Naive B cell (primary cell): ENCODE results near the gene FHIT. TPM values are rescaled to one million over a fixed set of nuclear protein-coding genes. Genes with fewer than 3 reads are reported as not detected.
A peak's percentile ranks its signal among the peaks of the same experiment; 100 is the strongest.
"Not testable (repeated sequence)": the region's sequence is repeated elsewhere in the genome, so short reads cannot be mapped to it uniquely, and the experiment has no call there.

Source experiments
- ATAC-seq, 2 donors: fragments of 150-1000 bp; cut with Tn5 transposase; 2 replicates each; pipeline ENCODE4 v1.10.0; 2021; ENCODE audit warnings: low read depth in 2 of 2, mild to moderate bottlenecking in 2 of 2, moderate library complexity in 2 of 2
- DNase-seq: peaks from one replicate; pipeline ENCODE4 v3.0.0; 2022
- H3K27ac Mint-ChIP-seq, 6 donors: one replicate each; pipeline ENCODE4 v1.8.0; 2020 to 2022; ENCODE audit warnings: mild to moderate bottlenecking in 6 of 6, mixed read lengths in 6 of 6, moderate library complexity in 5 of 6, inconsistent platforms in 2 of 6
- H3K27me3 Mint-ChIP-seq, 3 donors: one replicate each; pipeline ENCODE4 v1.8.0; 2021 to 2022; ENCODE audit warnings: mixed read lengths in 3 of 3, mild to moderate bottlenecking in 1 of 3
- H3K36me3 Mint-ChIP-seq, 2 donors: one replicate each; pipeline ENCODE4 v1.8.0; 2020 to 2022; ENCODE audit warnings: mixed read lengths in 2 of 2, inconsistent platforms in 1 of 2, mild to moderate bottlenecking in 1 of 2
- H3K4me1 Mint-ChIP-seq, 3 donors: one replicate each; pipeline ENCODE4 v1.8.0; 2020 to 2022; ENCODE audit warnings: mixed read lengths in 3 of 3, inconsistent platforms in 1 of 3, mild to moderate bottlenecking in 1 of 3, moderate library complexity in 1 of 3
- H3K4me3 Mint-ChIP-seq, 8 donors: one replicate each; pipeline ENCODE4 v1.8.0; 2020 to 2022; ENCODE audit warnings: mild to moderate bottlenecking in 8 of 8, mixed read lengths in 8 of 8, moderate library complexity in 8 of 8, inconsistent platforms in 2 of 8
- H3K9me3 Mint-ChIP-seq, 7 donors: one replicate each; pipeline ENCODE4 v1.8.0; 2020 to 2022; ENCODE audit warnings: mixed read lengths in 7 of 7, mild to moderate bottlenecking in 5 of 7, inconsistent platforms in 2 of 7, moderate library complexity in 1 of 7
- polyA plus RNA-seq, 6 donors: library from polyadenylated mRNA; unstranded; fragments of 300-500 nt; fragmentation: Illumina TruSeq; gene quantifications; one replicate each; pipeline ENCODE4 v1.2.3, GENCODE V29; 2021; ENCODE audit warnings: low read depth in 6 of 6

FHIT gene
- polyA plus RNA-seq, 6 donors from 2014 or later, result 3.2 to 12.6 (median 7.1) TPM

GRCh38 chr3:60707452-60708020, 543.7 kb downstream of the FHIT start:
- no peak for ATAC-seq
- peaks cover 4 to 14% (median 9%) of the 10 kb centered on the region in 7 donors for H3K9me3 Mint-ChIP-seq
- H3K4me1 Mint-ChIP-seq, result no peaks in the 10 kb centered on the region
- DNase-seq, result no peak
- H3K27me3 Mint-ChIP-seq, result no peaks in the 10 kb centered on the region
- H3K4me3 Mint-ChIP-seq, result no peak overlapping the region
- no peak overlapping the region for H3K27ac Mint-ChIP-seq
- peaks cover 0 to 8% of the 10 kb centered on the region in 2 donors for H3K36me3 Mint-ChIP-seq

- H3K9me3 Mint-ChIP-seq, result no peaks in the 10 kb centered on the region
- no peak for ATAC-seq
- no peaks in the 10 kb centered on the region for H3K4me1 Mint-ChIP-seq
- no peak overlapping the region for H3K4me3 Mint-ChIP-seq
- no peak overlapping the region for H3K27ac Mint-ChIP-seq
- DNase-seq, result no peak
- H3K27me3 Mint-ChIP-seq, result no peaks in the 10 kb centered on the region
- no peaks in the 10 kb centered on the region for H3K36me3 Mint-ChIP-seq
These were observed 547.1 kb downstream of the FHIT start for GRCh38 chr3:60703956-60704736.

GRCh38 chr3:60703008-60703407, 548.2 kb downstream of the FHIT start:
- no peaks in the 10 kb centered on the region for H3K9me3 Mint-ChIP-seq
- no peaks in the 10 kb centered on the region for H3K36me3 Mint-ChIP-seq
- H3K27me3 Mint-ChIP-seq, result no peaks in the 10 kb centered on the region
- H3K4me1 Mint-ChIP-seq, result no peaks in the 10 kb centered on the region
- H3K27ac Mint-ChIP-seq, result peak overlapping the region in 1 of 6 donors; percentile 1
- no peak overlapping the region for H3K4me3 Mint-ChIP-seq
- no peak for DNase-seq
- no peak for ATAC-seq

GRCh38 chr3:60698117-60698516, 553.1 kb downstream of the FHIT start:
- no peak overlapping the region for H3K27ac Mint-ChIP-seq
- ATAC-seq, result no peak
- H3K27me3 Mint-ChIP-seq, result no peaks in the 10 kb centered on the region
- DNase-seq, result no peak
- no peaks in the 10 kb centered on the region for H3K4me1 Mint-ChIP-seq
- peaks cover 0 to 5% (median 0%) of the 10 kb centered on the region in 7 donors for H3K9me3 Mint-ChIP-seq
- no peaks in the 10 kb centered on the region for H3K36me3 Mint-ChIP-seq
- H3K4me3 Mint-ChIP-seq, result no peak overlapping the region

- H3K27ac Mint-ChIP-seq, result no peak overlapping the region
- peaks cover 0 to 8% (median 0%) of the 10 kb centered on the region in 7 donors for H3K9me3 Mint-ChIP-seq
- H3K4me3 Mint-ChIP-seq, result no peak overlapping the region
- ATAC-seq (no peak), DNase-seq (no peak)
- H3K27me3 Mint-ChIP-seq, result no peaks in the 10 kb centered on the region
- no peaks in the 10 kb centered on the region for H3K4me1 Mint-ChIP-seq
- no peaks in the 10 kb centered on the region for H3K36me3 Mint-ChIP-seq
These were observed 554.1 kb downstream of the FHIT start for GRCh38 chr3:60697132-60697531.

- Mint-ChIP-seq H3K27ac (no peak overlapping the region), H3K36me3 (no peaks in the 10 kb centered on the region), H3K27me3 (no peaks in the 10 kb centered on the region), H3K4me1 (no peaks in the 10 kb centered on the region), H3K9me3 (peaks cover 0 to 10% (median 0%) of the 10 kb centered on the region in 7 donors), H3K4me3 (no peak overlapping the region)
- DNase-seq (no peak), ATAC-seq (no peak)
These were observed 554.7 kb downstream of the FHIT start for GRCh38 chr3:60696428-60697125.

- ATAC-seq (no peak), DNase-seq (no peak)
- H3K27ac Mint-ChIP-seq, result no peak overlapping the region
- peaks cover 0 to 10% (median 4%) of the 10 kb centered on the region in 7 donors for H3K9me3 Mint-ChIP-seq
- no peaks in the 10 kb centered on the region for H3K27me3 Mint-ChIP-seq
- H3K4me3 Mint-ChIP-seq, result no peak overlapping the region
- no peaks in the 10 kb centered on the region for H3K4me1 Mint-ChIP-seq
- H3K36me3 Mint-ChIP-seq, result peaks cover 0 to 5% of the 10 kb centered on the region in 2 donors
These were observed 575.8 kb downstream of the FHIT start for GRCh38 chr3:60675424-60675823.

GRCh38 chr3:60674870-60675269, 576.4 kb downstream of the FHIT start:
- Mint-ChIP-seq H3K36me3 (peaks cover 0 to 5% of the 10 kb centered on the region in 2 donors), H3K27me3 (no peaks in the 10 kb centered on the region), H3K27ac (no peak overlapping the region), H3K9me3 (peaks cover 0 to 10% (median 4%) of the 10 kb centered on the region in 7 donors), H3K4me1 (no peaks in the 10 kb centered on the region), H3K4me3 (no peak overlapping the region)
- no peak for ATAC-seq
- DNase-seq, result no peak

GRCh38 chr3:60673123-60673522, 578.1 kb downstream of the FHIT start:
- Mint-ChIP-seq H3K9me3 (peaks cover 0 to 10% (median 6%) of the 10 kb centered on the region in 7 donors), H3K4me1 (no peaks in the 10 kb centered on the region), H3K27me3 (no peaks in the 10 kb centered on the region), H3K27ac (no peak overlapping the region), H3K4me3 (no peak overlapping the region), H3K36me3 (peaks cover 0 to 5% of the 10 kb centered on the region in 2 donors)
- no peak for DNase-seq
- ATAC-seq, result no peak

GRCh38 chr3:60672337-60672736, 578.9 kb downstream of the FHIT start:
- not testable (repeated sequence) for H3K4me1 Mint-ChIP-seq, H3K27ac Mint-ChIP-seq, ATAC-seq, DNase-seq, H3K27me3 Mint-ChIP-seq, H3K4me3 Mint-ChIP-seq, H3K36me3 Mint-ChIP-seq
- H3K9me3 Mint-ChIP-seq, result peaks cover 0 to 14% (median 8%) of the 10 kb centered on the region in 7 donors

GRCh38 chr3:60669636-60670035, 581.6 kb downstream of the FHIT start:
- Mint-ChIP-seq H3K4me3 (no peak overlapping the region), H3K27me3 (no peaks in the 10 kb centered on the region), H3K9me3 (peaks cover 0 to 33% (median 16%) of the 10 kb centered on the region in 7 donors), H3K27ac (no peak overlapping the region), H3K36me3 (peaks cover 0 to 10% of the 10 kb centered on the region in 2 donors), H3K4me1 (no peaks in the 10 kb centered on the region)
- ATAC-seq, result no peak
- DNase-seq, result no peak

GRCh38 chr3:60660026-60660425, 591.2 kb downstream of the FHIT start:
- no peak overlapping the region for H3K27ac Mint-ChIP-seq
- no peaks in the 10 kb centered on the region for H3K4me1 Mint-ChIP-seq
- H3K9me3 Mint-ChIP-seq, result peaks cover 14 to 34% (median 22%) of the 10 kb centered on the region in 7 donors

GRCh38 chr3:60659098-60659497, 592.2 kb downstream of the FHIT start:
- peaks cover 0 to 9% of the 10 kb centered on the region in 2 donors for H3K36me3 Mint-ChIP-seq
- no peaks in the 10 kb centered on the region for H3K4me1 Mint-ChIP-seq
- DNase-seq (no peak), ATAC-seq (no peak)
- peaks cover 15 to 30% (median 20%) of the 10 kb centered on the region in 7 donors for H3K9me3 Mint-ChIP-seq
- no peaks in the 10 kb centered on the region for H3K27me3 Mint-ChIP-seq
- H3K4me3 Mint-ChIP-seq, result no peak overlapping the region
- no peak overlapping the region for H3K27ac Mint-ChIP-seq

More at GRCh38 chr3:60660026-60660425, 591.2 kb downstream of the FHIT start:
- no peak for DNase-seq
- Mint-ChIP-seq H3K27me3 (no peaks in the 10 kb centered on the region), H3K36me3 (peaks cover 2 to 9% of the 10 kb centered on the region in 2 donors), H3K4me3 (no peak overlapping the region)
- no peak for ATAC-seq

- no peak for ATAC-seq
- H3K9me3 Mint-ChIP-seq, result peaks cover 15 to 30% (median 20%) of the 10 kb centered on the region in 7 donors
- H3K27ac Mint-ChIP-seq, result no peak overlapping the region
- DNase-seq, result no peak
- peaks cover 0 to 9% of the 10 kb centered on the region in 2 donors for H3K36me3 Mint-ChIP-seq
- H3K27me3 Mint-ChIP-seq, result no peaks in the 10 kb centered on the region
- no peak overlapping the region for H3K4me3 Mint-ChIP-seq
- no peaks in the 10 kb centered on the region for H3K4me1 Mint-ChIP-seq
These were observed 593.3 kb downstream of the FHIT start for GRCh38 chr3:60657972-60658371.
